Stimulated activated CD4-positive, alpha-beta T cell treated with anti-CD3 and anti-CD28 coated beads, Interleukin-12 subunit alpha, Interleukin-12 subunit beta, amount 100 ng/mL, for 24 hours (primary cell): Measurements from ENCODE around the gene UPK3B.
A peak's percentile ranks its signal among the peaks of the same experiment; 100 is the strongest.
"Not testable (repeated sequence)": the region's sequence is repeated elsewhere in the genome, so short reads cannot be mapped to it uniquely, and the experiment has no call there.

ENCODE experiments used
- DNase-seq, 2 experiments: peaks; one replicate each; pipeline ENCODE4 v3.0.0-alpha.2; 2020; ENCODE audit warnings: low read depth in 2 of 2

UPK3B gene

GRCh38 chr7:76513817-76514799 lies 3.8 kb downstream of the UPK3B start:
- no peak for DNase-seq

- no peak for DNase-seq
Measured at GRCh38 chr7:76514926-76515771, 4.8 kb downstream of the UPK3B start.

- no peak for DNase-seq
Measured at GRCh38 chr7:76515999-76516443, 5.7 kb downstream of the UPK3B start.

GRCh38 chr7:76516932-76517331 lies 6.6 kb downstream of the UPK3B start:
- DNase-seq = not testable (repeated sequence)

- not testable (repeated sequence) for DNase-seq
Measured at GRCh38 chr7:76526183-76526582, 15.8 kb downstream of the UPK3B start.

GRCh38 chr7:76531643-76532042 lies 21.3 kb downstream of the UPK3B start:
- not testable (repeated sequence) for DNase-seq

GRCh38 chr7:76543197-76543596 lies 32.8 kb downstream of the UPK3B start, which contains the start of gene SPDYE16:
TSS of gene SPDYE16 (minus strand) at chr7:76543297. CDS start at chr7:76541459, 1,838 bp downstream.
- DNase-seq = not testable (repeated sequence)

- peak; percentile 66 to 78 for DNase-seq
Measured at GRCh38 chr7:76549025-76549854, 38.9 kb downstream of the UPK3B start.

GRCh38 chr7:76549855-76550248 lies 39.5 kb downstream of the UPK3B start:
- not testable (repeated sequence) for DNase-seq

GRCh38 chr7:76551992-76552391 lies 41.6 kb downstream of the UPK3B start:
- DNase-seq = not testable (repeated sequence)

GRCh38 chr7:76559685-76560084 lies 49.3 kb downstream of the UPK3B start:
- DNase-seq = not testable (repeated sequence)

GRCh38 chr7:76560157-76560556 lies 49.8 kb downstream of the UPK3B start:
- not testable (repeated sequence) for DNase-seq

- not testable (repeated sequence) for DNase-seq
Measured at GRCh38 chr7:76561342-76561741, 51.0 kb downstream of the UPK3B start.

GRCh38 chr7:76565001-76565400 lies 54.6 kb downstream of the UPK3B start:
- DNase-seq = not testable (repeated sequence)
